K562 (cell line): ENCODE data around the gene PRRX1. TPM values are rescaled to one million over a fixed set of nuclear protein-coding genes. Genes with fewer than 3 reads are reported as not detected.

Source experiments
- ATAC-seq: fragments of 200-7000 bp; cut with Tn5 transposase; 3 replicates; pipeline ENCODE4 v1.9.1; 2020; ENCODE audit warnings: moderate library complexity
- BruUV-seq: library from RNA; stranded (reverse); fragments of 400-500 nt; replicated peaks from 2 replicates; lab custom pipeline; 2021; lab: Mats Ljungman, UMichigan
- CTCF ChIA-PET: fragments of 300-600 bp; formaldehyde crosslinking; extraction: SDS; loops from one replicate; lab custom pipeline; 2021; ENCODE audit warnings: low intra/inter-chr PET ratio; lab: Yijun Ruan, JAX
- POLR2A ChIA-PET: fragments of 300-600, 350-650 bp; sonication (Branson Sonifier 250); formaldehyde crosslinking; extraction: SDS; loops from one replicate; lab custom pipeline; 2021; ENCODE audit warnings: antibody characterized with exemption, inconsistent platforms; lab: Yijun Ruan, JAX
- DNase-seq, 4 experiments: peaks; one replicate each; pipeline versions ENCODE4 v3.0.0 to v3.0.0-alpha.2; 2011 to 2018; ENCODE audit warnings: low spot score in 3 of 4, mixed read lengths in 3 of 4; ENCODE audit errors: extremely low read depth in 1 of 4
- FAIRE-seq: peaks from 2 replicates; lab custom pipeline; 2011; peaks lifted over from hg19 to GRCh38; lab: Jason Lieb, UNC
- H2AFZ ChIP-seq: 2 replicates; pipeline ENCODE4 v1.6.0; 2011; ENCODE audit warnings: low read depth, low read length, control low read depth, inconsistent platforms
- H3K27ac ChIP-seq: fragments of 200-600 bp; 3 replicates; pipeline ENCODE4 v1.8.0; 2011; ENCODE audit warnings: low read depth, mild to moderate bottlenecking, control low read depth, inconsistent platforms, low read length, moderate library complexity, mixed read lengths; ENCODE audit errors: extremely low read depth
- H3K27me3 ChIP-seq, 2 experiments: fragments of 300-600 bp in 1 of 2; 2 replicates in 1 of 2; 3 replicates in 1 of 2; pipeline versions ENCODE4 v1.6.0 to v1.8.0; 2011; ENCODE audit warnings: inconsistent platforms in 2 of 2, low read length in 2 of 2, mild to moderate bottlenecking in 1 of 2, mixed read lengths in 1 of 2, moderate library complexity in 1 of 2; ENCODE audit not compliant: control insufficient read depth in 2 of 2, insufficient read depth in 2 of 2
- H3K36me3 ChIP-seq: fragments of 300-600 bp; 3 replicates; pipeline ENCODE4 v1.8.0; 2011; ENCODE audit warnings: mild to moderate bottlenecking, low read length, inconsistent platforms; ENCODE audit not compliant: control insufficient read depth, insufficient read depth
- H3K4me1 ChIP-seq, 2 experiments: fragments of 200-600 bp in 1 of 2; replicated peaks in 1 of 2; 2 replicates in 1 of 2; 3 replicates in 1 of 2; pipeline versions ENCODE4 v1.5.1 to v1.8.0; 2011; ENCODE audit warnings: inconsistent platforms in 2 of 2, low read length in 2 of 2, mild to moderate bottlenecking in 1 of 2, mixed read lengths in 1 of 2, moderate library complexity in 1 of 2; ENCODE audit not compliant: control insufficient read depth in 2 of 2, insufficient read depth in 2 of 2
- H3K4me2 ChIP-seq: 2 replicates; pipeline ENCODE4 v1.6.1; 2011; ENCODE audit warnings: low read length, control low read depth, inconsistent platforms, mixed read lengths; ENCODE audit not compliant: insufficient read depth
- H3K4me3 ChIP-seq: fragments of 200-600 bp; sonication (generic), shearing (Covaris generic); 2 replicates; pipeline ENCODE4 v1.5.1; 2016; ENCODE audit warnings: control low read depth, inconsistent platforms
- H3K79me2 ChIP-seq: fragments of 200-600 bp; 3 replicates; pipeline ENCODE4 v1.8.0; 2011; ENCODE audit warnings: low read length, inconsistent platforms; ENCODE audit not compliant: control insufficient read depth, insufficient read depth
- H3K9ac ChIP-seq, 2 experiments: 2 replicates each; pipeline versions ENCODE4 v1.6.0 to v1.6.1; 2011; ENCODE audit warnings: low read depth in 2 of 2, low read length in 2 of 2, control low read depth in 1 of 2, inconsistent platforms in 1 of 2, mild to moderate bottlenecking in 1 of 2, mixed read lengths in 1 of 2; ENCODE audit not compliant: insufficient read depth in 1 of 2
- H3K9me1 ChIP-seq: one replicate; pipeline ENCODE4 v1.6.0; 2011; ENCODE audit warnings: inconsistent platforms, mild to moderate bottlenecking, low read length, moderate library complexity; ENCODE audit not compliant: control insufficient read depth, insufficient read depth
- H3K9me3 ChIP-seq: replicated peaks from 2 replicates; pipeline ENCODE4 v1.5.1; 2011; ENCODE audit warnings: low read depth, low read length, inconsistent platforms; ENCODE audit not compliant: control insufficient read depth, insufficient read depth
- H4K20me1 ChIP-seq: replicated peaks from 2 replicates; pipeline ENCODE4 v1.6.1; 2011; ENCODE audit warnings: low read length, inconsistent platforms, mixed read lengths; ENCODE audit not compliant: control insufficient read depth, insufficient read depth
- BRF2 ChIP-seq: IDR thresholded peaks from 3 replicates; pipeline ENCODE4 v1.6.1; 2011; ENCODE audit warnings: borderline replicate concordance, mild to moderate bottlenecking; ENCODE audit not compliant: insufficient read length, insufficient read depth
- CREB3L1 ChIP-seq: fragments of 450-650 bp; IDR thresholded peaks from 2 replicates; pipeline ENCODE4 v1.6.1; 2014; ENCODE audit warnings: low read depth, mild to moderate bottlenecking, moderate library complexity, borderline replicate concordance
- HMG20B ChIP-seq: fragments of 250-450 bp; sonication (Bioruptor Pico); IDR thresholded peaks from 2 replicates; pipeline ENCODE4 v1.5.0; 2021; ENCODE audit warnings: mild to moderate bottlenecking
- NR0B1 ChIP-seq: fragments of 450-650 bp; IDR thresholded peaks from one replicate; pipeline ENCODE4 v1.6.1; 2018; ENCODE audit warnings: mild to moderate bottlenecking, moderate library complexity; ENCODE audit not compliant: partially characterized antibody
- PML ChIP-seq: IDR thresholded peaks from 2 replicates; pipeline ENCODE4 v1.6.1; 2012; ENCODE audit warnings: low read length, inconsistent platforms
- XRCC3 ChIP-seq: fragments of 450-650 bp; IDR thresholded peaks from 2 replicates; pipeline ENCODE4 v1.6.1; 2017; ENCODE audit warnings: mild to moderate bottlenecking, moderate library complexity
- ZKSCAN1 ChIP-seq: fragments of 150-350 bp; IDR thresholded peaks from 2 replicates; pipeline ENCODE4 v1.6.1; 2016; ENCODE audit warnings: low read depth, low read length
- ZNF584 ChIP-seq: fragments of 200-800 bp; sonication (Bioruptor generic); IDR thresholded peaks from 2 replicates; pipeline ENCODE4 v1.6.1; 2016; ENCODE audit warnings: low read depth, mild to moderate bottlenecking, missing genetic modification characterization, missing compliant biosample characterization
- ZNF79 ChIP-seq: fragments of 250-450 bp; sonication (Bioruptor Pico); IDR thresholded peaks from 2 replicates; pipeline ENCODE4 v1.4.0; 2020; ENCODE audit warnings: low read depth, mild to moderate bottlenecking, moderate library complexity
- WGBS: fragments of 100-300 bp; shearing (Covaris generic); methylation state at CpG from one replicate; pipeline ENCODE4 v1.1.6; 2016; ENCODE audit warnings: low coverage, mixed read lengths; ENCODE audit not compliant: insufficient coverage; ENCODE audit errors: missing lambda C conversion rate; 5-methylcytosine and 5-hydroxymethylcytosine counted together
- in situ Hi-C: fragments of 300-500 bp; cut with MboI; formaldehyde crosslinking; loops from 4 replicates; pipeline ENCODE4 v1.15.0; 2018; ENCODE audit warnings: inconsistent platforms, mixed read lengths
- intact Hi-C: fragments of 100-400 bp; cut with micrococcal nuclease; formaldehyde crosslinking; loops from 2 replicates; pipeline ENCODE4 v1.14.2; 2022
- polyA plus RNA-seq, 8 experiments: library from polyadenylated mRNA; depleted of rRNA in 4 of 8; stranded (reverse) in 5 of 8; unstranded in 3 of 8; fragments of >200 nt; fragmentation: Nextera tagmentation in 2 of 8; fragmentation: Illumina TruSeq in 1 of 8; extraction: Ambion mirVana in 2 of 8; extraction: Trizol in 1 of 8; gene quantifications; 2 replicates each; pipeline versions ENCODE4 v1.2.1 to v1.2.3, GENCODE V29; 2011 to 2014; ENCODE audit warnings: inconsistent platforms in 1 of 8, missing spikeins in 1 of 8
- total RNA-seq, 7 experiments: library from RNA; depleted of rRNA in 6 of 7; stranded (reverse); fragments of >200 nt in 6 of 7; fragmentation: Illumina TruSeq in 2 of 7; extraction: Trizol in 2 of 7; gene quantifications; 2 replicates each; pipeline versions ENCODE4 v1.2.1 to v1.2.3, GENCODE V29; 2011 to 2021; ENCODE audit warnings: low replicate concordance in 1 of 7

PRRX1 gene
- total and polyA plus RNA-seq, 9 of the 15 experiments (the other 6 are each of a cell fraction or from before 2014, with no cell fraction given) = not detected

- TF ChIP-seq ZNF79 (CRISPR knock-in tag) = no peak
- no peak for TF ChIP-seq BRF2
- TF ChIP-seq XRCC3 = no peak
- TF ChIP-seq ZNF584 = no peak
- TF ChIP-seq, all 486 proteins: peak for 0
These were observed 21.2 kb downstream of the PRRX1 start (continued) for GRCh38 chr1:170685166-170685565.

GRCh38 chr1:170686291-170686690 is 22.4 kb downstream of the PRRX1 start:
- in situ Hi-C loops = no loop called here
- TF ChIP-seq ZKSCAN1 (no peak), NR0B1 (no peak), CREB3L1 (no peak), PML (no peak), HMG20B (CRISPR knock-in tag) (no peak)
- TF ChIP-seq, all 486 proteins: peak for 0
- H3K9me3 ChIP-seq = no peaks in the 10 kb centered on the region
- H3K79me2 ChIP-seq = no peaks in the 10 kb centered on the region
- no peaks in the 10 kb centered on the region for H4K20me1 ChIP-seq
- POLR2A ChIA-PET = interaction anchor here (0.7 to 1.0 kb wide), 2 partner anchors 13 to 1287 kb away, joined by 3 read pairs; no protein-coding TSS in a partner anchor
- H3K9me1 ChIP-seq = no peaks in the 10 kb centered on the region
- ATAC-seq (no peak), FAIRE-seq (no peak), DNase-seq (no peak)
- 3% methylated on average over 8 of the region's 8 CpGs for WGBS
- no TSS peak for BruUV-seq
- H2AFZ ChIP-seq = no peak overlapping the region
- no peak overlapping the region for H3K4me3 ChIP-seq
- H3K27ac ChIP-seq = no peak overlapping the region
- intact Hi-C loops = no loop called here
- no peaks in the 10 kb centered on the region for H3K4me1 ChIP-seq
- H3K36me3 ChIP-seq = no peaks in the 10 kb centered on the region
- CTCF ChIA-PET = no interaction called here
- H3K27me3 ChIP-seq = no peaks in the 10 kb centered on the region
- H3K9ac ChIP-seq = no peak overlapping the region
- no peak overlapping the region for H3K4me2 ChIP-seq
